HepG2 (cell line): Measurements from ENCODE around the gene PXMP4. TPM values are rescaled to one million over a fixed set of nuclear protein-coding genes. Genes with fewer than 3 reads are reported as not detected.
A peak's percentile ranks its signal among the peaks of the same experiment; 100 is the strongest.

Experiments
- HMGXB4 ChIP-seq, 2 experiments: sonication (generic) in 1 of 2; formaldehyde crosslinking in 1 of 2; IDR thresholded peaks; 2 replicates each; pipeline versions ENCODE4 v1.4.0 to v1.6.1; 2018 to 2020; ENCODE audit warnings: missing genetic modification reagents in 2 of 2, borderline replicate concordance in 1 of 2, low read depth in 1 of 2, mild to moderate bottlenecking in 1 of 2, missing biosample characterization in 1 of 2
- KLF16 ChIP-seq, 2 experiments: sonication (generic) in 1 of 2; formaldehyde crosslinking in 1 of 2; IDR thresholded peaks; 2 replicates each; pipeline versions ENCODE4 v1.6.1 to v1.8.0; 2016 to 2023; ENCODE audit warnings: missing genetic modification reagents in 2 of 2, missing compliant biosample characterization in 1 of 2
- MATR3 ChIP-seq: sonication (generic); formaldehyde crosslinking; IDR thresholded peaks from 2 replicates; pipeline ENCODE4 v1.4.0; 2020; ENCODE audit warnings: missing genetic modification reagents
- MAX ChIP-seq: IDR thresholded peaks from 2 replicates; pipeline ENCODE4 v1.6.1; 2012; ENCODE audit warnings: inconsistent platforms
- NBN ChIP-seq: fragments of 450-650 bp; conservative IDR thresholded peaks from 2 replicates; pipeline ENCODE4 v1.6.1; 2017
- NCOA2 ChIP-seq: sonication (generic); formaldehyde crosslinking; IDR thresholded peaks from 2 replicates; pipeline ENCODE4 v1.8.0; 2022; ENCODE audit warnings: inconsistent platforms
- RFXAP ChIP-seq: sonication (generic); formaldehyde crosslinking; IDR thresholded peaks from 2 replicates; pipeline ENCODE4 v1.4.0; 2020; ENCODE audit warnings: missing genetic modification reagents, borderline replicate concordance
- SNRNP70 ChIP-seq: fragments of 200-400 bp; formaldehyde crosslinking; IDR thresholded peaks from 2 replicates; pipeline ENCODE4 v1.6.1; 2017; ENCODE audit warnings: mild to moderate bottlenecking, low read depth, low read length, moderate library complexity
- ZKSCAN1 ChIP-seq: fragments of 150-350 bp; IDR thresholded peaks from 2 replicates; pipeline ENCODE4 v1.6.1; 2014; ENCODE audit warnings: low read length
- ZNF138 ChIP-seq: sonication (generic); formaldehyde crosslinking; IDR thresholded peaks from 2 replicates; pipeline ENCODE4 v1.5.0; 2020; ENCODE audit warnings: mild to moderate bottlenecking, low read depth, missing genetic modification reagents
- ZNF326 ChIP-seq: sonication (generic); formaldehyde crosslinking; IDR thresholded peaks from 2 replicates; pipeline ENCODE4 v1.4.0; 2020; ENCODE audit warnings: missing genetic modification reagents, borderline replicate concordance
- ZNF33B ChIP-seq: sonication (generic); formaldehyde crosslinking; IDR thresholded peaks from 2 replicates; pipeline ENCODE4 v1.5.1; 2020; ENCODE audit warnings: mild to moderate bottlenecking, missing genetic modification reagents
- ZNF569 ChIP-seq: sonication (generic); formaldehyde crosslinking; IDR thresholded peaks from 2 replicates; pipeline ENCODE4 v1.5.0; 2020; ENCODE audit warnings: mild to moderate bottlenecking, missing genetic modification reagents, moderate library complexity, borderline replicate concordance
- ZNF646 ChIP-seq: sonication (generic); formaldehyde crosslinking; IDR thresholded peaks from 2 replicates; pipeline ENCODE4 v1.9.0; 2021; ENCODE audit warnings: mild to moderate bottlenecking, missing genetic modification reagents
- ZSCAN30 ChIP-seq: sonication (generic); formaldehyde crosslinking; IDR thresholded peaks from 2 replicates; pipeline ENCODE4 v1.5.0; 2020; ENCODE audit warnings: mild to moderate bottlenecking, missing genetic modification reagents
- polyA plus RNA-seq, 8 experiments: library from polyadenylated mRNA; depleted of rRNA in 3 of 8; stranded (reverse) in 7 of 8; unstranded in 1 of 8; fragments of >200 nt; fragmentation: Illumina TruSeq in 4 of 8; extraction: Trizol in 4 of 8; gene quantifications; 2 replicates each; pipeline versions ENCODE4 v1.2.1 to v1.2.3, GENCODE V29; 2011 to 2016; ENCODE audit warnings: low read depth in 4 of 8, missing spikeins in 1 of 8, mixed read lengths in 1 of 8; ENCODE audit not compliant: insufficient read depth in 1 of 8
- total RNA-seq, 5 experiments: library from RNA; depleted of rRNA; stranded (reverse); fragments of >200 nt; fragmentation: Illumina TruSeq; extraction: Trizol; gene quantifications; 2 replicates each; pipeline ENCODE4 v1.2.3, GENCODE V29; 2016; ENCODE audit warnings: low read depth in 1 of 5
- TF ChIP-seq, protein P1 (sequence below): sonication (generic); formaldehyde crosslinking; IDR thresholded peaks from 2 replicates; pipeline ENCODE4; 2020; ENCODE audit warnings: missing genetic modification reagents, mild to moderate bottlenecking, borderline replicate concordance

PXMP4 gene
- total and polyA plus RNA-seq, 2 of the 13 experiments (the other 11 are each of a cell fraction or from before 2014, with no cell fraction given), result not detected

GRCh38 chr20:33721391-33722140, 1.5 kb upstream of the PXMP4 start (continued):
- TF ChIP-seq RFXAP (CRISPR knock-in tag), result no peak
- TF ChIP-seq ZKSCAN1, result no peak
- TF ChIP-seq KLF16 (CRISPR knock-in tag; IDR thresholded peaks at IDR 0.05), result no peak
- TF ChIP-seq MATR3 (CRISPR knock-in tag), result no peak
- no peak for TF ChIP-seq ZNF138 (CRISPR knock-in tag)
- no peak for TF ChIP-seq ZNF326
- no peak for TF ChIP-seq NCOA2 (CRISPR knock-in tag)
- TF ChIP-seq, protein P1, sequence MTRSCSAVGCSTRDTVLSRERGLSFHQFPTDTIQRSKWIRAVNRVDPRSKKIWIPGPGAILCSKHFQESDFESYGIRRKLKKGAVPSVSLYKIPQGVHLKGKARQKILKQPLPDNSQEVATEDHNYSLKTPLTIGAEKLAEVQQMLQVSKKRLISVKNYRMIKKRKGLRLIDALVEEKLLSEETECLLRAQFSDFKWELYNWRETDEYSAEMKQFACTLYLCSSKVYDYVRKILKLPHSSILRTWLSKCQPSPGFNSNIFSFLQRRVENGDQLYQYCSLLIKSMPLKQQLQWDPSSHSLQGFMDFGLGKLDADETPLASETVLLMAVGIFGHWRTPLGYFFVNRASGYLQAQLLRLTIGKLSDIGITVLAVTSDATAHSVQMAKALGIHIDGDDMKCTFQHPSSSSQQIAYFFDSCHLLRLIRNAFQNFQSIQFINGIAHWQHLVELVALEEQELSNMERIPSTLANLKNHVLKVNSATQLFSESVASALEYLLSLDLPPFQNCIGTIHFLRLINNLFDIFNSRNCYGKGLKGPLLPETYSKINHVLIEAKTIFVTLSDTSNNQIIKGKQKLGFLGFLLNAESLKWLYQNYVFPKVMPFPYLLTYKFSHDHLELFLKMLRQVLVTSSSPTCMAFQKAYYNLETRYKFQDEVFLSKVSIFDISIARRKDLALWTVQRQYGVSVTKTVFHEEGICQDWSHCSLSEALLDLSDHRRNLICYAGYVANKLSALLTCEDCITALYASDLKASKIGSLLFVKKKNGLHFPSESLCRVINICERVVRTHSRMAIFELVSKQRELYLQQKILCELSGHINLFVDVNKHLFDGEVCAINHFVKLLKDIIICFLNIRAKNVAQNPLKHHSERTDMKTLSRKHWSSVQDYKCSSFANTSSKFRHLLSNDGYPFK (CRISPR knock-in tag), result no peak
- no peak for TF ChIP-seq HMGXB4 (CRISPR knock-in tag; IDR thresholded peaks at IDR 0.05; ENCODE audit: borderline replicate concordance in 1 of 2, low read depth in 1 of 2)
- TF ChIP-seq MAX, result no peak
- TF ChIP-seq ZNF33B, result no peak
- TF ChIP-seq NBN, result no peak
- TF ChIP-seq ZSCAN30 (CRISPR knock-in tag), result no peak
- TF ChIP-seq ZNF646 (CRISPR knock-in tag), result peak; percentile 77; the same call in 1 of the 2 replicates
- TF ChIP-seq ZNF569 (CRISPR knock-in tag), result no peak
- no peak for TF ChIP-seq SNRNP70
